Activated T-cell treated with anti-CD3 and anti-CD28 coated beads for 1 hour (primary cell): Measurements from ENCODE around the gene GXYLT2.
A peak's percentile ranks its signal among the peaks of the same experiment; 100 is the strongest.

Experiments
- DNase-seq: peaks from one replicate; pipeline ENCODE4 v3.0.0-alpha.2; 2020; ENCODE audit warnings: low read depth

The GXYLT2 gene

DNA sequence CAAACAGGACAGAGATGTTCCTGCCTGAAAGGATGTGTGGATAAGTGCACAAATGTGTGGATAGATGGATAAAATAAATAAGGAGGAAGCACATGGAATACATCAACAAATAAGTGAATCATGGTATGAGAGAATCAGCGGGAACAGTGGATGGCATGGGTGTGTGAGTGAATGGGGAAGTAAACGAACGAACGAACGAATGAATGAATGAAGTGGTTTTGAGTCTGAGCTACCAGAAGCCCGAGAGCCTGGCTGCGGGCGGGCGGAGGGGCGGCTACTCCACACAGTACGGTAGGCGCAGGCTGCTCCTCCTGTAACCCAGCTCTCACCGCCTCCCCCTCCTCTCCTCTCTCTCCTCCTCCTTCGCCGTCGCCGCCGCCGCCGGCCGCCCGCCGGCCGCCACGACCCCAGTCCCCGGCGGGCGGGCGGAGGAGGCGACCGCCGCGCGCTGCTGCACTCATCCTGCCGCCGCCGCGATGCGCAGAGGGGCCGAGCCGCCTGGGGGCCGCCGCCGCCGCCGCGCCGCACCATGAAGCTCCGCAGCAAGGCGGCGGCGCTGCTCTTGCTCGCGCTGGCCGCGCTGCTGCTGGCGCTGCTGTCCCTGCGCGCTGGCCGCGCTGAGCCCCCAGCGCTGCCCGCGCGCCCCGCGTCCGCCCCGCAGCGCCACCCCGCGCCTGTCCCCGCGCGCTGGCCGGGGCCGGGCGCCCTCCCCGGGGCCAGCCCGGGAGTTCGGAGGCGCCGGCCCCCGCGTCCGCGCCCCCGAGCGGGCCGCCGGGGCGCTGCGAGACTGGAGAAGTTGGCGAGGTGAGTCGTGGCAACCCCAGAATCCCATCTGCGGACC lies at the start of gene GXYLT2:
GXYLT2 (plus strand) TSS at position 342 of the 841 bp plus-strand sequence; CDS start at position 530, 188 bp downstream.
- peak; percentile 11 for DNase-seq

- no peak for DNase-seq
Observed at GRCh38 chr3:72839057-72839456, 48.8 kb upstream of the GXYLT2 start.

- DNase-seq: no peak
Observed at GRCh38 chr3:72844436-72844993, 43.3 kb upstream of the GXYLT2 start.

- DNase-seq: no peak
Observed at GRCh38 chr3:72846166-72846565, 41.7 kb upstream of the GXYLT2 start.

DNA sequence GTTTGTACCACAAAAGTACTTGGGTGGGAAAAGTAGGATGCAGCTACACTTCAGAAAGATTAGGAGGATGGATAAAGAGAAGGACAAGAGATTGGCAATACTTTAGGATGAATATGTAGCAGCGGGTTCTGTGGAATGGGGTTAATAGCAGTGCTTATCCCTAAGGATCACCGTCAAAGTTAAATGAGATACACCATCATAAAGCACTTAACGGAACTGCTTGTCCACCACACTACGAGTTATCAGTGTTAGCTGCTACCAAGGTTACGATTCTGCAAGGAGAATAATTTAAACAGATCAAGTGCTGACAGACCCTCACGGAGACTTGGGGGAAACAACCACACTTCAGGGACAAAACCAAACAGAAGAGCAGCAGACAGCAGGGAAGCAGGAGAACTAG lies 40.6 kb upstream of the GXYLT2 start:
- DNase-seq: no peak

GRCh38 chr3:72847751-72848702 lies 39.8 kb upstream of the GXYLT2 start, which contains the start of gene SHQ1:
Gene SHQ1, minus strand, starts transcription at chr3:72848445. Its CDS starts 105 bp downstream, at chr3:72848340.
- peak; percentile 93 for DNase-seq

DNA sequence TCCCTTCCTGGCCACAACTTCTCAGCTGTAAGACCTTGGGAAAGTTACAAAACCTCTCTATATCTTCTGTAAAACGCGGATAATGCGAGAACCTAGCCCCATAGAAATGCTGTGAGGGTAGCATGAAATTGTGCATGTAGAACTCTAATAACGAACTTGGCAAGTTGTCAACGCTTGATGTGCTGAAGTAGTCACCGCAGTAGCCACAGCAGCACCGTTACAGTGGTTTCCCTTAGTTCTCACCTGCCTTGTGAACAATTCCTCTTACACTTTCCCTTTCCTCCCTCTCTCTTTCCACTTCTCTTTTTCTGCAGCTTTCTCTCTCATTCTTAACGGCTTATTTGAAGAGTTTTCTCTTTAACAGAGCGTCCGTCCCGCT lies 39.2 kb upstream of the GXYLT2 start:
- DNase-seq: no peak

DNA sequence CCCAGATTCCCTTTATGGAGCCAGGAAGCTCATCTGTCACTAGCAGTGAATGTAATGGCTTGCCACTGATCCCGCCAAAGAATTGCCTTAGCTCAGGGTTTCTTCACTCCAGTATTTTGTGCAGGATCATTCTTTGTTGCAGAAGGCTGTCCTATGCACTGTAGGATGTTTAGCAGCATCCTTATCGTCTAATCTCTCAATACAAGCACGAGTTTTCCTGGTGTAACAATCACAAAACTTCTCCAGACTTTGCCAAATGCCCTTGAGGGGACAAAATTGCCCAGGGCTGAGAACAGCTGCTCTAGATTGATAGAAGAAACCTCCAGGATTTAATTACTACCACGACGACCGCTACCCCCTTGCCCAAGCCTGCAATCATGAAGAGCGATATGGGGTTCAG lies 32.8 kb upstream of the GXYLT2 start:
- DNase-seq: no peak

- DNase-seq: no peak
Observed at GRCh38 chr3:72860053-72860452, 27.8 kb upstream of the GXYLT2 start.

DNA sequence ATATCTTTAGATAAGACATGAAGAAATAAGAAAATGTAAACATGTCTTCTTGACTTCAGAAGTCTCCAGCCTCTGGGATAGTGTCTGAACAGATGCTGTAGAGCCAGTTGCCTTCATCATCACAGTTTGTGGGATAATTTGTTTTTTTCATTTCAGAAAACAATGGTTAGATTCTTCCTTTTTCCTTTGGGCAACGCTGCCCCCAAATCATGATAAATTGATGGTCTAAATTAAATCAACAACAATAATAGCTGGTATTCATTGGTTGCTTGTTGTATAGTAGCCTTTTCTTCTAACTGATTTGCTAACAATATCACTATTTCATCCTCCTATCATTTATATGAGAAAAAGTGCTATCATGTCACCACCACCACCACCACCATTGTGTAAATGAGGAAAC lies 27.0 kb upstream of the GXYLT2 start:
- no peak for DNase-seq

GRCh38 chr3:72862314-72863090 lies 25.3 kb upstream of the GXYLT2 start:
- DNase-seq: no peak

- DNase-seq: no peak
Observed at GRCh38 chr3:72872183-72872582, 15.7 kb upstream of the GXYLT2 start.

GRCh38 chr3:72887343-72887704 lies 522 bp upstream of the GXYLT2 start:
- DNase-seq: no peak

- no peak for DNase-seq
Observed at GRCh38 chr3:72888546-72889309, 882 bp downstream of the GXYLT2 start.

GRCh38 chr3:72889310-72890165 lies 1.7 kb downstream of the GXYLT2 start:
- no peak for DNase-seq

DNA sequence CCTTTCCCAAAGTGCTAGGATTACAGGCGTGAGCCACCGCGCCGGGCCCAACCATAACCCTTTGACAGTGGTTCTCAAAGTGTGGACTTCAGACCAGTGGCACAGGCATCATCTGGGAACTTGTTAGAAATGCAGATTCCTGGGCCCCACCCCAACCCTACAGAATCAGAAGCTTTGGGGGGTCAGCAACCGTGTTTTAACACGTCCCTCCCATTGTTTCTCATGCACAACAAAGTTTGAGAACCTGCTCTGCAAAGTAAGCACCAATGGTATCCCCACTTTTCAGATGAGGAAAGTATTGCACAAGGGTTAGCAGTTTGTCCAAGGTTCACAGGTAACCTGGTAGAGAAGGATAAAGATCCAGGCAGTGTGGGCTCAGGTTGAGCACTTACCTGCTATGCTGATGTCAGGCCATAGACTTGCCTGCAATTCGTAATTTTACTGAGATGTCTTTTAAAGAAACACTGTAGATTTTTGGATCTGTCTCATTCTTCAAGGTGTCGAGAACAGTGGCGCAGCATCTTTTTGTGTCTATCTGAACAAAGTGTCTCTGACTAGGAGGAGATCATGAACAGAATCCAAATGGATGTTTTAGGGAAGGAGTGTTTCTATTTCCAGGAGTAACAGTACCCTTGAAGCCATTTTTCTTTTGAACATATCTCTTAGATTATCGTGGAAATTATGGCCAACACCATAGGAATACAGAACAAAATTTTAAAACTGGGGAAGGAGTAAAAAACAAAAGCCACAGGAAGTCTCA lies 2.5 kb downstream of the GXYLT2 start:
- no peak for DNase-seq

- DNase-seq: no peak
Observed at GRCh38 chr3:72891053-72891855, 3.4 kb downstream of the GXYLT2 start.

GRCh38 chr3:72892081-72892775 lies 4.4 kb downstream of the GXYLT2 start:
- no peak for DNase-seq
